Measurements from ENCODE around the gene PDZD7.

The PDZD7 gene

DNA sequence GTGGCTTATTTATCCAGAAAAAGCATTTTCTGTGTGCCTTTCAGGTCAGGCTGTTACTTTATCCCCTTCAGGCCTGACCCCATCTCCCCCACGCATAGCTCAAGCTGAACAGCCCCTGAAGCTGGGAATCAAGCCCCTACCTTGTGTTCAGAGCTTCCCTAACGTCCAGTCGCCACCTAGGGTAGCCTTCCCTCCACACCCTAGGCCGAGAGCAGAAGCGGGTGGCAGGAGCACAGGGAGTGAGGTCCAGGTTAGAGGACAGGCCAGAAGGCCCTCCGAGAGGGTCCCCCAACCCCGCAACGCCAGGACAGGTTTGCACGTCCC is 62.1 kb downstream of the PDZD7 start:
- Histone ChIP-seq H3K9me3 (no peaks in the 10 kb centered on the region), H3K36me3 (peaks cover 0 to 11% (median 0%) of the 10 kb centered on the region in 3 donors), H3K4me1 (peaks cover 0 to 15% (median 14%) of the 10 kb centered on the region in 4 donors), H3K4me3 (peak overlapping the region; percentile 39 to 58), H3K27me3 (peaks cover 0 to 13% of the 10 kb centered on the region in 2 donors), H3K27ac (peak overlapping the region in 1 of 2 donors; percentile 18)
- no peak for DNase-seq
- no peak for TF ChIP-seq CTCF (IDR thresholded peaks at IDR 0.05)
- intact Hi-C loops (cut with DNase I; ENCODE audit: low total_unique reads) = no loop called here

DNA sequence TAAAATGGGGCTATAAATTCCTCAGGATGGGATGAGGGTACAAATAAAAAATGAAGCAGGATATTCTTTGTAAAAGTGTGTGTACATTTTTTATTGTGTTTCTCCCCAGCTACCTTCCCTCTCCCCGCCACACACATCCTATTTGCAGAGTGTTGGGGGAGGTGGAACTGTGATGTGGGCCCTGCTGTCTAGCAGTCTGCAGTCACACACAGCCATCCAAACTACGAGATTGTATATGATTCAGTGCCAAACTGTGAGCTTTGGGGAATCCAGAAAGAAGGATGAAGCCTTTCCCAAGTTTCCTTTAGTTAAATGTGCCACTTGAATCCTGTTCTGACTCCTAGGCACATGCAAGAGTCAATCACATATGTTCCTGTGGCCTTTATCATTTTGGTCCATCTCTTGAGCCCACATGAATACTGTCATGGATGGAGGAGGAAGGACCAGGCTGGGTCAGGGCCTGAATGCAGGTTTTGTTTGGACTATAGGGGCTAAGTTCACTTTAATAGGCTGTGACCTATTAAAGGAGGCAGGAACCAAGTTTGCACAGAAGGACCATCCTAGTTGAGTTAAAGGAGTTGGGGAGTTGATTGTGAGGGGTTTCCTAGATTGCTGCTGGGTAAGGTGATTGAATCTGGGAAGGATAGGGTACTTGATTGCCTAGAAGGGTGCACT is 62.7 kb downstream of the PDZD7 start:
- no peak for TF ChIP-seq CTCF (IDR thresholded peaks at IDR 0.05)
- DNase-seq = no peak
- intact Hi-C loops (cut with DNase I; ENCODE audit: low total_unique reads) = no loop called here
- Histone ChIP-seq H3K4me3 (no peak overlapping the region), H3K36me3 (peaks cover 0 to 12% (median under 1%) of the 10 kb centered on the region in 3 donors), H3K27ac (no peak overlapping the region), H3K4me1 (peaks cover 0 to 15% (median 14%) of the 10 kb centered on the region in 4 donors), H3K9me3 (no peaks in the 10 kb centered on the region), H3K27me3 (peaks cover 0 to 13% of the 10 kb centered on the region in 2 donors)

DNA sequence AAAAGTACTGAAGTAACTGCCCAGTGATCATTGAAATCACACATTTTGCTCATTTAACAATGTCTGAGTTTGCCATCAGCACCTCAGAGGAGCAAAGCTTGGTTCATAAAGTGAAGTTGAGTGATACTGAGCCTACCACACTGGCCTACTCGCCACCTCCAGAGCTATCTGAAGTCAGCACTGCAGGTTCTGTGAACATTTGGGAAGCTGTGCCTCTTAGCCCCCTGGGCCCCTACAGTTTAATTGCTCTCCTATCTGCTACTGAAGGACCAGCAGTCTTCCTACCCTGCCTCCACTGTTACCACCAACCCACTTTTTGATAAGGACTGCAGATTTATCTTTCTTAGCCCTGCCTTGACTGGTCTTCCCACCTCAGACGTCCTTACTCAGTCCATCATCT is 63.6 kb downstream of the PDZD7 start:
- TF ChIP-seq CTCF (IDR thresholded peaks at IDR 0.05) = no peak
- Histone ChIP-seq H3K9me3 (no peaks in the 10 kb centered on the region), H3K4me1 (peaks cover 0 to 15% (median 14%) of the 10 kb centered on the region in 4 donors), H3K4me3 (no peak overlapping the region), H3K27ac (no peak overlapping the region), H3K27me3 (peaks cover 0 to 13% of the 10 kb centered on the region in 2 donors), H3K36me3 (peaks cover under 1 to 21% (median 8%) of the 10 kb centered on the region in 3 donors)
- DNase-seq = no peak
- intact Hi-C loops (cut with DNase I; ENCODE audit: low total_unique reads) = no loop called here

GRCh38 chr10:100966887-100967286 is 64.0 kb downstream of the PDZD7 start:
- Histone ChIP-seq H3K27me3 (peaks cover 0 to 13% of the 10 kb centered on the region in 2 donors), H3K4me1 (peaks cover 0 to 15% (median 14%) of the 10 kb centered on the region in 4 donors), H3K4me3 (no peak overlapping the region), H3K9me3 (no peaks in the 10 kb centered on the region), H3K36me3 (peaks cover 5 to 25% (median 13%) of the 10 kb centered on the region in 3 donors), H3K27ac (no peak overlapping the region)
- TF ChIP-seq CTCF (IDR thresholded peaks at IDR 0.05) = no peak
- DNase-seq = no peak
- intact Hi-C loops (cut with DNase I; ENCODE audit: low total_unique reads) = no loop called here

DNA sequence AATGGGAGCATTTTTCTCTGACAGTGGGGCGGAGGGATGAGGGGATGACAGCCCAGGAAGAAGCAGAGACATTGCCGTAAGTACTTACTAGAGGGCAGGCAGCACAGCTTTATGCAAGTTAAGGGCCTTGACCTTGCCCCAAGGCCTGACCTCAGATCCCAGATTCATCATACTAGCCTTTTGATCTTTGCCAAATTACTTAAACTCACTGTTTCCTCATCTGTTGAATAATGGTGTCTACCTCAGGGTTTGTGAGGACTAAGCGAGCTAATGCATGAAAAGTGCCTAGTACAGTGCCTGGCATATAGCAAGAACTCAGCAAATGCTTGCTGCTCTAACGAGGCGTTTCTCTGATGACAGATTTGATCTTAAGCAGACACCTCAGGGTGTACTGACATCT is 65.1 kb downstream of the PDZD7 start:
- DNase-seq = no peak
- no peak for TF ChIP-seq CTCF (IDR thresholded peaks at IDR 0.05)
- intact Hi-C loops (cut with DNase I; ENCODE audit: low total_unique reads) = no loop called here
- peaks cover 14 to 34% (median 21%) of the 10 kb centered on the region in 3 donors for H3K36me3 ChIP-seq
- H3K4me3 ChIP-seq = no peak overlapping the region
- H3K9me3 ChIP-seq = no peaks in the 10 kb centered on the region
- H3K27me3 ChIP-seq = peaks cover 0 to 13% of the 10 kb centered on the region in 2 donors
- H3K4me1 ChIP-seq = peaks cover 0 to 15% (median 14%) of the 10 kb centered on the region in 4 donors
- no peak overlapping the region for H3K27ac ChIP-seq

Data from tibial artery (tissue), 4 donors.